Measurements from ENCODE around the gene SND1.

Gene SND1

GRCh38 chr7:127758105-127758504, 106.1 kb downstream of the SND1 start:
- Histone ChIP-seq H3K27ac (ENCODE audit: low read depth, low read length) (no peak overlapping the region), H3K4me1 (ENCODE audit: control insufficient read depth, low read length) (no peaks in the 10 kb centered on the region), H3K4me2 (ENCODE audit: low read length) (no peak overlapping the region), H4K20me1 (ENCODE audit: control insufficient read depth, insufficient read depth, low read depth, low read length) (peaks cover 10% of the 10 kb centered on the region), H3K79me2 (ENCODE audit: control insufficient read depth, low read length) (peaks cover 87% of the 10 kb centered on the region), H3F3A (ENCODE audit: control insufficient read depth, insufficient read depth) (no peaks in the 10 kb centered on the region), H3K4me3 (ENCODE audit: low read length) (no peak overlapping the region), H3K36me3 (ENCODE audit: control insufficient read depth, low read length) (peaks cover 19% of the 10 kb centered on the region), H3K9me3 (ENCODE audit: control insufficient read depth, insufficient read depth, low read length) (no peaks in the 10 kb centered on the region), H3K27me3 (ENCODE audit: control insufficient read depth, low read length) (no peaks in the 10 kb centered on the region), H3K9me2 (replicated peaks; ENCODE audit: control insufficient read depth, low read length) (no peaks in the 10 kb centered on the region)
- no peak for TF ChIP-seq CTCF (IDR thresholded peaks at IDR 0.05; ENCODE audit: low read depth, low read length, poor library complexity, severe bottlenecking)
- TF ChIP-seq EZH2phosphoT487 (IDR thresholded peaks at IDR 0.05; ENCODE audit: borderline replicate concordance, low read length): no peak

- TF ChIP-seq CTCF (IDR thresholded peaks at IDR 0.05; ENCODE audit: low read depth, low read length, poor library complexity, severe bottlenecking) (no peak), EZH2phosphoT487 (IDR thresholded peaks at IDR 0.05; ENCODE audit: borderline replicate concordance, low read length) (no peak)
- H4K20me1 ChIP-seq (ENCODE audit: control insufficient read depth, insufficient read depth, low read depth, low read length): peaks cover 10% of the 10 kb centered on the region
- peaks cover 81% of the 10 kb centered on the region for H3K79me2 ChIP-seq (ENCODE audit: control insufficient read depth, low read length)
- no peak overlapping the region for H3K4me2 ChIP-seq (ENCODE audit: low read length)
- H3K9me3 ChIP-seq (ENCODE audit: control insufficient read depth, insufficient read depth, low read length): no peaks in the 10 kb centered on the region
- peaks cover 18% of the 10 kb centered on the region for H3K36me3 ChIP-seq (ENCODE audit: control insufficient read depth, low read length)
- H3K27me3 ChIP-seq (ENCODE audit: control insufficient read depth, low read length): no peaks in the 10 kb centered on the region
- no peaks in the 10 kb centered on the region for H3K9me2 ChIP-seq (replicated peaks; ENCODE audit: control insufficient read depth, low read length)
- no peak overlapping the region for H3K4me3 ChIP-seq (ENCODE audit: low read length)
- no peaks in the 10 kb centered on the region for H3K4me1 ChIP-seq (ENCODE audit: control insufficient read depth, low read length)
- no peaks in the 10 kb centered on the region for H3F3A ChIP-seq (ENCODE audit: control insufficient read depth, insufficient read depth)
- no peak overlapping the region for H3K27ac ChIP-seq (ENCODE audit: low read depth, low read length)
These were observed 106.9 kb downstream of the SND1 start for GRCh38 chr7:127758845-127759244.

GRCh38 chr7:127759945-127760421, 108.0 kb downstream of the SND1 start:
- H3K27ac ChIP-seq (ENCODE audit: low read depth, low read length): no peak overlapping the region
- no peaks in the 10 kb centered on the region for H3K9me2 ChIP-seq (replicated peaks; ENCODE audit: control insufficient read depth, low read length)
- no peak overlapping the region for H3K4me3 ChIP-seq (ENCODE audit: low read length)
- no peak overlapping the region for H3K4me2 ChIP-seq (ENCODE audit: low read length)
- TF ChIP-seq CTCF (IDR thresholded peaks at IDR 0.05; ENCODE audit: low read depth, low read length, poor library complexity, severe bottlenecking) (no peak), EZH2phosphoT487 (IDR thresholded peaks at IDR 0.05; ENCODE audit: borderline replicate concordance, low read length) (no peak)
- no peaks in the 10 kb centered on the region for H3K4me1 ChIP-seq (ENCODE audit: control insufficient read depth, low read length)
- no peaks in the 10 kb centered on the region for H3K27me3 ChIP-seq (ENCODE audit: control insufficient read depth, low read length)
- peaks cover 10% of the 10 kb centered on the region for H4K20me1 ChIP-seq (ENCODE audit: control insufficient read depth, insufficient read depth, low read depth, low read length)
- peaks cover 17% of the 10 kb centered on the region for H3K36me3 ChIP-seq (ENCODE audit: control insufficient read depth, low read length)
- H3F3A ChIP-seq (ENCODE audit: control insufficient read depth, insufficient read depth): no peaks in the 10 kb centered on the region
- H3K79me2 ChIP-seq (ENCODE audit: control insufficient read depth, low read length): peaks cover 79% of the 10 kb centered on the region
- H3K9me3 ChIP-seq (ENCODE audit: control insufficient read depth, insufficient read depth, low read length): no peaks in the 10 kb centered on the region
